ENCODE measurements around the gene WSB2. TPM values are rescaled to one million over a fixed set of nuclear protein-coding genes. Genes with fewer than 3 reads are reported as not detected.

Gene WSB2
- total and polyA plus RNA-seq, 9 of the 15 experiments (the other 6 are each of a cell fraction or from before 2014, with no cell fraction given): 31.4 to 77.6 (median 52.6) TPM

GRCh38 chr12:118025168-118025567 is 35.8 kb downstream of the WSB2 start (continued):
- no peak for TF ChIP-seq IRF9 (tag; IDR thresholded peaks at IDR 0.05)
- no peak for TF ChIP-seq MBD1 (CRISPR knock-in tag; IDR thresholded peaks at IDR 0.05)
- TF ChIP-seq MXI1 (IDR thresholded peaks at IDR 0.05; ENCODE audit: low read depth, low read length): no peak
- no peak for TF ChIP-seq PHF20 (IDR thresholded peaks at IDR 0.05; ENCODE audit: partially characterized antibody)
- no peak for TF ChIP-seq ZHX1 (conservative IDR thresholded peaks at IDR 0.05; ENCODE audit: low read length)
- no peak for TF ChIP-seq EWSR1 (IDR thresholded peaks at IDR 0.05; ENCODE audit: borderline replicate concordance, low read depth, partially characterized antibody)
- TF ChIP-seq TBP (optimal IDR thresholded peaks at IDR 0.05; ENCODE audit: low read depth, low read length): no peak

Data from K562 (cell line).